Muscle of back (tissue), 11 donors: ENCODE data around the gene UBE3A. TPM values are rescaled to one million over a fixed set of nuclear protein-coding genes. Genes with fewer than 3 reads are reported as not detected.
A peak's percentile ranks its signal among the peaks of the same experiment; 100 is the strongest.
"Not testable (repeated sequence)": the region's sequence is repeated elsewhere in the genome, so short reads cannot be mapped to it uniquely, and the experiment has no call there.

Experiments used
- DNase-seq, 3 donors: peaks; one replicate each; pipeline versions ENCODE4 v3.0.0 to v3.0.0-alpha.2; 2013
- polyA plus RNA-seq, 10 donors: library from polyadenylated mRNA; unstranded; fragments of 120-200 nt; gene quantifications; one replicate each; pipeline ENCODE4 v1.2.1, GENCODE V29; 2013; ENCODE audit not compliant: insufficient read length in 10 of 10

The UBE3A gene
- polyA plus RNA-seq, 10 donors = 77.0 to 135 (median 94.7) TPM

GRCh38 chr15:25445412-25445811, 6.6 kb upstream of the UBE3A start:
- DNase-seq = no peak

- DNase-seq = no peak
Measured at GRCh38 chr15:25441111-25441510, 2.3 kb upstream of the UBE3A start.

GRCh38 chr15:25439369-25439836, 579 bp upstream of the UBE3A start:
- peak in 2 of 3 donors; percentile 34 to 42 for DNase-seq

GRCh38 chr15:25437777-25438600, 835 bp downstream of the UBE3A start:
- DNase-seq = peak; percentile 41 to 91 (median 75)

- DNase-seq = no peak
Measured at GRCh38 chr15:25436707-25437106, 2.1 kb downstream of the UBE3A start.

GRCh38 chr15:25435474-25436243, 3.2 kb downstream of the UBE3A start:
- no peak for DNase-seq

GRCh38 chr15:25433118-25433865, 5.5 kb downstream of the UBE3A start:
- DNase-seq = no peak

GRCh38 chr15:25431836-25432561, 6.8 kb downstream of the UBE3A start:
- peak; percentile 4 to 51 (median 30) for DNase-seq

- DNase-seq = no peak
Measured at GRCh38 chr15:25427861-25428260, 11.0 kb downstream of the UBE3A start.

- no peak for DNase-seq
Measured at GRCh38 chr15:25426896-25427610, 11.8 kb downstream of the UBE3A start.

GRCh38 chr15:25424073-25424472, 14.8 kb downstream of the UBE3A start:
- DNase-seq = no peak

- no peak for DNase-seq
Measured at GRCh38 chr15:25422021-25422420, 16.8 kb downstream of the UBE3A start.

GRCh38 chr15:25418202-25418601, 20.6 kb downstream of the UBE3A start:
- DNase-seq = no peak

- DNase-seq = no peak
Measured at GRCh38 chr15:25417604-25418003, 21.2 kb downstream of the UBE3A start.

GRCh38 chr15:25416693-25417092, 22.1 kb downstream of the UBE3A start:
- no peak for DNase-seq

GRCh38 chr15:25415707-25416106, 23.1 kb downstream of the UBE3A start:
- no peak for DNase-seq

- DNase-seq = no peak
Measured at GRCh38 chr15:25415217-25415616, 23.6 kb downstream of the UBE3A start.

- peak in 1 of 3 donors; percentile 7 for DNase-seq
Measured at GRCh38 chr15:25410649-25411048, 28.2 kb downstream of the UBE3A start.

GRCh38 chr15:25409731-25410130, 29.1 kb downstream of the UBE3A start:
- DNase-seq = not testable (repeated sequence)

- no peak for DNase-seq
Measured at GRCh38 chr15:25408929-25409328, 29.9 kb downstream of the UBE3A start.

GRCh38 chr15:25408428-25408827, 30.4 kb downstream of the UBE3A start:
- DNase-seq = no peak
